Activated T-helper 9 cell treated with anti-CD3 and anti-CD28 coated beads, Interleukin-2, amount 50 U/mL, for 16 hours (primary cell): ENCODE data around the gene SLC7A6.
A peak's percentile ranks its signal among the peaks of the same experiment; 100 is the strongest.

ENCODE experiments used
- DNase-seq: peaks from one replicate; pipeline ENCODE4 v3.0.0-alpha.2; 2020; ENCODE audit warnings: low read depth

SLC7A6 gene

DNA sequence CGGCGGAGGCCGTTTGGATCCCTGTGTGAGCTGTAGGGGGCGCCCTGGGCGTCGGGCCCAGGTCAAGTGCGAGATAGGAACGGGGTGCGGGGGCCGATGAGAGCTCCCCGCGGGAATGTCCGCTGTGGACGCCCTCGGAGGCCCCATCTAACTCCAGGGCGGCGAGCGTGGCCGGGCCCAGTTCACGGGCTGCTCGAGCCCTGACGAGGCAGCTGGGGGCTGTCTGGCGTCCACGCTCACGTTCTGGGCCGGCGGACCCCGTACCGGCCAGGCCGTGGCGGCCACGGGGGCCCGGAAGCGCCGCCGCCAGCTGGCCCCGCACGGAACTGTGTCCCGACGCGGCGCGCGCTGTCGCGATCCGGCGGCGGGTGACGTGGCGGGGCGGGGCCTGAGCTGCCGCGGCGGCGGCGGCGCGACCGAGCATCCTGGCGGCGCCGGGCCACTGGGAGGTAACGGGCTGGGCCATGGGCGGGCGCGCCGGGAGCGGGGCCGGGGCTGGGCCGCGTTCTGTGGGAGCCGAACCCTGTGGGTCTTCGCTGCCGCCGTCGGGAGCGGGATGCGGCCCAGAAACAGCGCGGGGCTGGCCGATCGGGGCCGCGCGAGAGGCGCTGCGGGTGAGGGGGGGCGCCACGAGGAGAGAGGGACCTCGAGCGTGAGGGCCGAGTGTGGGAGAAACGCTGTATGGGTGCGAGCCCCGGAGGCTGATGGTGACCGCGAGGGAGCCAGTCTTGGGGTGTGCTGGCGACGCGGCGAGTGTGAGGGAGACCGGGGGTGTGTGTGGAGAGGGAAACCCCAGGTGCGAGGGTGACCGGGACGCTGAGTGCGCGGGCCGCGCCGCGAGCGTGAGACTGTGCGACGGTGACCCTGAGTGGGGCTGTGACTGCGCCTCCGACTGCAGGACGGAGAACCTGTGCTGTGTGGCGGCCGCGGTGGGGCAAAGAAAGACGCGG is at the start of gene SLC7A6:
Gene SLC7A6, plus strand, starts transcription at position 399 of the 950 bp plus-strand sequence. CDS start 10,201 bp downstream, outside the sequence.
- peak; percentile 80 for DNase-seq

DNA sequence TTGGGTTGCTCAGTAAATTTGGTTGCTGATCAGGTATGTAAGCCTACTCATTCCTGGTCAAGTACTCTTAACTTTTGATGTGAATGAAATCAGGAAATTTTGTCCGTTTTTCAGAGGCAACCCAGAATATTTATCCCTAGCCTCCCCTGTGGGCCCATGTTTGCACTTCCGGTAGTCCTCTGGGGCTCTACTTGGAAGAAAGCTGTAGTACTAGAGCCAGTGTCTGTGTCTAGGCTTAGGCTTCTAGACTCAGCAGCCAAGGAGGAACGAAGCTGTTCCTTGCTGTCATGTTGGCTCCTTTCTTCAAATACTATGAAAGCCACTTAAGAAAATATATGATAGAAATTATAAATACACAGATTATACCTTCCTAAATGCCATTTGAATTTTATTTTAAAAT is 49.6 kb upstream of the SLC7A6 start:
- no peak for DNase-seq

DNA sequence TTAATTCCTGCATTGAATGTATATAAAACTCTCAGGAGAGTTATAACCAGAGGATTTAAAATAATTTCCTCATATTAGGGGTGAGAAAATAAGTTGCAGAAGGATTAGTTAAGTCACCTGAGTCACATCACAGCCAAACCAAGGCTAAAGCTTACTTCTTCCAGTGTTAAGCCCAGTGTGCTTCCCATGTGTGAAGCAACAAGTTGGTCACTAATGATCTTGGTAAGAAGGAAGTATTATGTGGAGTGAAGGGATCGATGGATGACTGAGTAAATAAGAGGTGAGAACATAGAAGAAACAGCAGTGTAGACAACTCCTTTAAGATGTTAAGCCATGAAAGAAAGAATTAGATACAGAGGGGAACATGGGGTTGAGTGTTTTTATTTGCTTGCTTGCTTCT is 49.0 kb upstream of the SLC7A6 start:
- no peak for DNase-seq

DNA sequence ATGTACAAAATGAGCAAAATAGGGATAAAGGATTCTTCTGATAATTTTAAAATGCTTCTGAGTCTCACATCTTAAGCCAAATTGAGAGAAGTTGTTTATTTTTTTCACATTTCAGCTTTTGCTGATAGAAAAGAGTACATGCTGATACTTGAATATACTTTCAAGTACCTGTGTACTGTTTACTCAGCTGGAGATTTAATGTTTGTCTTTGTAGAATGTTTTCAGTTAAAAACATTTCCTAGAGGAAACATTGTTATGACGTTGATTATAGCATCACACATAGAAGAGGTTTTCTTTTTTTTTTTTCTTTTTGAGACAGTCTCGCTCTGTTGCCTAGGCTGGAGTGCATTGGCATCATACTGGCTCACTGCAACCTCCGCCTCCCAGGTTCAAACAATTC is 48.1 kb upstream of the SLC7A6 start:
- DNase-seq = no peak

DNA sequence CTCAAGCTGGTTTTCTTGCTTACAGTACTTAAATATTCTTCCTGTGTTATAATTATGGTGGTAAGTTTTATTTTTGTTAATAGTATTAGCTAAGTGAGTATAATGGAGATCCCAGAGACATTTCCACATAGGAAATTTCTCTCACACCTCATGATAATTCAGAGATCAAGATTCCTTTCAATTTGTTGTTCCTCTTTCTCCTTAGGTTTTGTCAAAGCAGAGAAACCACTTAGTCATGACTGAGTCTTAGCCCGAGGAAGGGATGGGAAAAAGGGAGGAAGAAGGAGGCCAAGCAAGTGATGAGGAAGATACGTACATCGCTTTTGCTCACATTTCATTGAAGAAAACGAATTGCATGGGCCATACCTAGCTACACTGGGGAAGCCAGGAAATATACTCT is 46.8 kb upstream of the SLC7A6 start:
- no peak for DNase-seq

DNA sequence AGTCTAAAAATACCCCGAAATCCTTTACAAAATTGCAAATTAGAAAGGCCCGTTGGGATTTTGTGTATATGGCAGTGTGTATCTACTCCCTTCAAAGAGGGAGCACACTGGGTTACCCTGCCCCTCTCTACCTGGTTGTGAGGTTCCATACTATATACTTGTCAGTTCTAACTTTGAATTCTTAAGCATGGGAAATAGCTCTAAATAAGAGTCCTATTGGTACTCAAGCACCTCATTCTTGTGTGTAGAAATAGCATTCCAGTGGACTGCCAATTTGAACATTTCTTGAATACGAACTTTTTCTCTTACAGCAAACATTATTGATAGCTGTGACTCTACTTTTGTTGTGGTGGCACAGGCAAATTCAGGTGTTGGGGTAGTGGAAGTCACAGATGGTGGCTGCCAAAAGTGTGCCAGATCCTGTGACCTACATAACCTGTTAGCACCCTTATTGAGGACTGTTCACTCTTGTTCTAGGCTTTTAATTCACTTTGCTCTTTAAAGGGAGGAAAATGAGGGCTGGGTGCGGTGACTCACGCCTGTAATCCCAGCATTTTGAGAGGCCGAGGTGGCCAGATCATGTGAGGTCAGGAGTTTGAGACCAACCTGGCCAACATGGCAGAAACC is 44.5 kb upstream of the SLC7A6 start:
- DNase-seq = no peak

DNA sequence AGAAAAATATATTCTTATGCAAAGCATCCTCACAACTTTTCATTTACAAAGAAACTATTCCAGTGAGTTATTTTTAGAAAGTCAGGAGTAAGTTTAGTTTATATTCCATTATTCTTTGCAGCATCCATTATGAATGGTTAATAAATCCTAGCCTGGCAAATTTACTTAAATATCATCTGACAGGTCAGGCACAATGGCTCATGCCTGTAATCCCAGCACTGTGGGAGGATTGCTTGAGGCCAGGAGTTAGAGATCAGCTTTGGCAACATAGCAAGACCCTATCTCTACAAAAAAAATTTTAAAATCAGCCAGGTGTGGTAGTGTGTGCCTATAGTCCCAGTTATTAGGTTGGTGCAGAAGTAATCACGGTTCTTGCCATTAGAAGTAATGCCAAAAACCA is 41.3 kb upstream of the SLC7A6 start:
- no peak for DNase-seq

DNA sequence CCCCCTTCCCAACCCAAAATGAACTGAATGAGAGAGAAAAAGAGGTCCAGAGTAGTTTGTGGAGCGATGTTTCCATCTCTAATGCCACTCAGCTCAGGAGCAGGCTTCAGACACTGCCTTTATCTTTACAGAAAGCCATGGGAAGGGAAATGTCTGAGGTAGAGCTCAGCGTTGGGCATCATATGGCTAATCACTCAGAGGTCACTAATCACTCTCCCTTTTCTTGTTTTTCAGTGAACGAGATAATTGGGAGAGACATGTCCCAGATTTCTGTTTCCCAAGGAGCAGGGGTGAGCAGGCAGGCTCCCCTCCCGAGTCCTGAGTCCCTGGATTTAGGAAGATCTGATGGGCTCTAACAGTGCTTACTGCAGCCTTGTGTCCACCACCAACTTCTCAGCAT is 38.2 kb upstream of the SLC7A6 start:
- DNase-seq = no peak

DNA sequence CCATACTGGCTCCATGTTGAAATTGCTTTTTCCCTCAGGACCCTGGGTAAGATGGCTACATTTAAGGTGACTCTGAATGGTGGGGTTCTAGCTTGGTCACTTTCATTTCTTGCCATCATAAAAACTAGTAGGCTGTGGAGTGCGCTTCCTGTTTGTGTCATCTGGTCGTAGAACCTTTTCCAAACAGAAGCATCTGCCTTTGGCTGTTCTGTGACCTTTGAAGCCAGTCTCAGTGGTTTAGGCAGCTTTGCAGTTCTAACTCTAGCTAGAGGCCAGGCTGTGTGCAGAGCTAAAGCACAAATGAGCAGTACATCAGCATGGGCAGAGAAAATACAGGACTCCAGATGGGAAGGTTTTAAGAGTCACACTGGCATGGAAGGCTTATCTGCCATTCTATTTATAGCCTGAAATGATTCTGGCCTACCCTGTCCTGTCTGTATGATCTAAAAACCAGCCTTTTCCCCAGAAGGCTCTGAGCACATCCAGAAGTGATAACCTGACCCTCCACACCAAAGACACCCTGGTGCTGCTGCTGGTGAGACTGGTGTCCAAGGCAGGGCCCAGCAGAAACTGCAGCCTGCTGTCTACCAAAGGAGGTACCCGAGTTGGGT is 37.0 kb upstream of the SLC7A6 start:
- DNase-seq = no peak

DNA sequence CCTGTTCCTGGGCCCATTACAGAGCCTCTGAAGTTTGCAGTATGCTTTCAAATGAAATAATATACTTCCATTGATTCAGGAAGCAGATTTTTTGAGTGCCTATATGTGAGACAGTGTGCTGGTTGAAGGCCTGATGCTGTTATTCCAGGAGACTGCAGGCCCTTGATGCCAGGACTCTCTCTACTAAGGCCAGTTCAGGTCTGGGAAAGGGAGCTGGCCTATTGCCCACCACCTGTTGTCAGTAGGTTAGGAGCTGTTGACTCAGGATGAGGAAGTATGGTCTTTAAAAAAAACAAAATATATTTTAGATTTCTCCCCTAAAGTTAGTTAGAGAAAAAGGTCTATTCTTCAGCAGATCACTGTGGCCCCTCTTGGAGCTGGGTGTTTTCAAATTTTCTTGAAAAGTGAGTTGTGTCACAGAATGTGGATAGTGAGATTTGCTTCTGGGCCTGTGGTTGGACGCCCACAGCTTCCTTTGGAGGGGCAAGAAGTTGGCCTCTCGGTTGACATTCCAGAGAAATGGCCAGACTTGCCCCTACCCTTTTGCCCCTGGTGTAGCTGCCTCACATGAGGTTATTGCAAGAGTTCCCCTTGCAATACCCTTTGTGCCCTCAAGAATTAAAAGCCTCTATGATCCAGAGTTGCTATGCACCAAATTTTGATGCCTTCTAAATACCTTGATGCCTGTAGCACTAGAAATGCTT is 36.3 kb upstream of the SLC7A6 start:
- DNase-seq = no peak

DNA sequence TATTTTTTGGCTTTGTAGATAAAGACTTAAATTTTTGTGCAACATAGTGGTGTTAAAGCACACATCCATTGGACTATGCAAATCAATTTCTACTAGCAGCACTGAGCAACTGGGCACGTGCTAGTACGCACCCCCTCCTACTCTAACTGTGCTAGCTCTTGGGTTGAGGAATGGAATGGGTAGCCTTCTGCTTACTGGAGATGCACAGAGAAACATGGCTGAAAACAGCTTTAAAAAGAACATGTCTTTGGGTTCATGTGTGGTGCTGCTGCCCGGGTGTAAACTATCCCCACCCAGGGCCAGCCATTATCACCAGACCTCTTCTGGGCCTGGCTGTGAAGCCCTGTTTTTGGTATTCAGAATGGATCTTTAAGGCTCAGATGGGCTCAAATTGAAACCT is 35.7 kb upstream of the SLC7A6 start:
- DNase-seq = no peak

DNA sequence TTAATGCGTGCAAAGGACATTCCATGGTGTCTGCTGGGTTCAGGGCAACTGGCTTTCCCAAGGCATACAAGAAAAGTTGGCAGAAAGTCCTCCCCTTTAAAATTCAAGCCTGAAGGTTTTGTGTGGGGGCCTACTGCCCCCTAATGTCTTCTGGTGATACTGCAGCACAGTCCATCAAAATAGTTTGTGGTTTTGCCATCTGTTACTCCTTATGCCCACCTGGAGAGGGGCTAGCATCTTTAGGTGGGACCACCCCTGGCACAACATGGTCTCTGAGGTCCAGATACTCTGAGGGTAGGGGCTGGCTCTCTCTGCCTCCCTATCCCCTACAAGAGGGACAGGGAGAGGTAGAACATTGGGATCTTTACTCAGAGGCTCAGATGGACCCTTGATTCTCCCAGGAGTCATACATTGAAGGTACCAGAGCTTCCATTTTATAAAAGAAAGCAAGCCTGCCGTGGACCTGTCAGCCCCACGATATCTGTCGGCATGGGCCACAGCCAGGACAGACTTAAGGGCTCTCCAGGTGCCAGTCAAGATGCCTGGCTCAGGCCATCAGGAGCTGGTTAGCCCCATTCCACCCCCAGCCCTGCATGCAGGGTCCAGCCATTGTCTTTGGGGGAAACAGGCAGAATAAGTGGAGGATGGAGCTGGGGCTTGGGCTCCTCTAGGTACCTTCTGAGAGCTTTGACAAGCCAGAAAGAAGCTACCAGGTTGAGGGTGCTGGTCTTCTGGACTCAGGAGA is 34.7 kb upstream of the SLC7A6 start:
- DNase-seq = peak; percentile 23

DNA sequence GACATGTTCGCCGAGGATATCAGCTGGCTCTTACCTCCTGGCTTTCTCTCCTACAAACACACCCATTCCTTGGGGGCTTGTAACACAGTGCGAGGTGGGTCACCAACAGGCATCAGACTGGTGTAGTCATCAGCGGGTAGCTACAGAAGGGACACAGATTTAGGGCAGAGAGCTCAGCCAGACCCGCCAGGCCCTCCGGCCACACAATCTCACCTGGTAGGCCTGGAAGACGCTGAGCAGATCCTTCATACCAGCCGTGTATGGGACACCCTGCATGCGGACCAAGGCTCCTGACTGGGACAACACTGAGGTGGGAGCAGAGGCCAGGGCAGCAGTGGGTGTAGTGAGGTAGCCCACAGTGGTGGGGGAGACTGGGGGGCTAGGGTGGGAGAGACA is 34.2 kb upstream of the SLC7A6 start:
- DNase-seq = no peak

DNA sequence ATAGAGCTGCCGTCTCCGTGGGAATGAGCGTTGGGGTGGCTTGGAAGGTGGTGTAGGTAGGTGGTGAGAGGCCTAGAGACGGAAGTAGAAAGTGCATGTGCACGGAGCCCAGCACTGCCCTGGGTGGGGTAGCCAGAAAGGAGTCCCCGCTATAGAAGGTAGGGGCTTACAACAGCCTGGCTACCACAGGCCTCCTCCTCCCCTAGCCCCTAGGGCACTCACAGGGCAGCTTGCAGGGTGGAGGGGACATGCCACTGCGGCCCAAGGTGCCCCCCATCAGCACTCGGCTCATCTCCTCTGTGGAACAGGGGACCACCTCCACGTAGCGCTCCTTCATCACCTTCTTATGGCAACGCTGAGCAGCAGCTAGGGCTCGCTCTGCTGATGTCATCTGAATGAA is 33.4 kb upstream of the SLC7A6 start:
- no peak for DNase-seq

DNA sequence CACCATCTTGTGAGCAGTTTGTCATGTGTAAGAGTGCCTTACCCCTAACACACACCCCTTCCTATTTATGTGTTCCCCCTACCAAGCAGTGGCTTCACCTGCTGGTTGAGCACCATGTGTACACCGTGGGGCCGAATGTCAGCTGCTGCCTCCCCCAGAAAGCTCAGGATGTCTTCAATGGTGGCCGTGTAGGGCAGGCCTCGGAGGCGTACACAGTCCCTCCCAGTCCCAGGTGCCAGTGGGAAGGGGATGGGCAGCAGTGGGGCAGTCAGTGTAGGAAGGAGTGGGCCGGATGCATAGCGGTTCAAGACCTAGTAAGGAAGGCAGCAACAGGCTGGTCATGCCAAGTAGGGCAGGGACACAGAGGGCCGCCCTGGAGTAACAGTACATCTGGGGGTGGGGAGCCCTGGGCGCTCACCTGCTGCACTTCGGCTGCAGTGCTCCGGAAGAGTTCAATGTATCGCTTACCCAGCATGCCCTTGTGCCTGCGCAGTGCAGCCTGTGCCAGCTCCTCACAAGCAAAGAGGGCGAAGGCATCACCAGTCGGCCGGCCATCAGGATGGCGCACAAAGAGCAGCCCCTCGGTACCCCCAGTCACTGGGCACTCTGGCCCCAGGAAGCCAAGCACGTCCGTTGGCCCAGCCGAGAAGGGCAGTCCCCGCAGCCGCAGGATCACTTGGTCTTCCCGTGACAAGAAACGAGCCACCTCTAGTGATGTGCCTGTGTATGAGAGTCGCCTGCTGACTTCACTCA is 32.8 kb upstream of the SLC7A6 start:
- no peak for DNase-seq

DNA sequence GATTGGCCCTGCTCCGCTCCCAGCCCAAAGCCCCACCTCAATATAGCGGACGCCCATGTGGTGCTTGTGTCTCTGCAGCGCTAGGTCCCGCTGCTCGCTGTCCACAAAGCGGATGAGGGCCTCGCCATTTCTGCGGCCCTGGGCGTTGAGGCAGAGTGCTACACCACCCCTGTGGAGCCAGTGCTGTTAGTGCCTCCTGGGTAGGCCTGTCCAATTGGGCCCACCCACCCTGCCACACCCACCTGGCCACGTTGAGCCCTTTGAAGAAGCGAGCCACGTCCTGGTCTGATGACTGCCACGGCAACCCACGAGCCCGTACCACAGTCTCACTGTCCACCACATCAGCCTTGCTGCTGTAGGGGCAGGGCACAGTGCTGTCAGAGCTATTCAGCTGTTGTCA is 32.0 kb upstream of the SLC7A6 start:
- no peak for DNase-seq

DNA sequence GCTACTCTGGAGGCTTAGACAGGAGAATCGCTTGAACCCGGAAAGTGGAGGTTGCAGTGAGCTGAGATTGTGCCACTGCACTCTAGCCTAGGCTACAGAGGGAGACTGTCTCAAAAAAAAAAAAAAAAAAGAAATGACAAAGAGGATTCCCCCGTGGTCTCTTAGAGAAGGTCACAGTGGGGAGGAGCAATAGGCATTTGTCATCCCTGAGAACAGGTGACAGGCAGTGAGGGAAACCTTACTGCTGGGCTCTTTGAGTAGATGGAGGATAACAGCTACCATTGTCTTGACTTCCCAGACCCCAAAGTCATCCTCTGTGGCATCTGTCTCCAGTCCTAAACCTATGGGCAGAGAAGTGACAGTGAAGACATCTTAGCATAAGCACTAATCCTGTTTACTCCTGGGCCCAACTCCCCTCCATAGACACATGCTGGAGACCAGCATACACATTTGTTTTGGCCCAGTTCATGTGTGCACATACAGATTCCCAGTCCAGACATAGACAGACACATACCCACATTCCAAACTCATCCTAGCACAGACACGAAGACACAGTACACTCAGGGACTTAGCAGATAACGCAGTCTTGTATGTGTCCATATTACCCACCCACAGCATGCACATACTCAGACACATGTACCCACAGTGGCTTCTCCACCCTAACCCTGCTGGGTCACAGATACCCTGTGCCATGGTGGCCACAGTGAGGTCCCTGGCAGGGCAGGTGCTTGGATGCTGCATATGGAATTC is 31.1 kb upstream of the SLC7A6 start:
- no peak for DNase-seq

DNA sequence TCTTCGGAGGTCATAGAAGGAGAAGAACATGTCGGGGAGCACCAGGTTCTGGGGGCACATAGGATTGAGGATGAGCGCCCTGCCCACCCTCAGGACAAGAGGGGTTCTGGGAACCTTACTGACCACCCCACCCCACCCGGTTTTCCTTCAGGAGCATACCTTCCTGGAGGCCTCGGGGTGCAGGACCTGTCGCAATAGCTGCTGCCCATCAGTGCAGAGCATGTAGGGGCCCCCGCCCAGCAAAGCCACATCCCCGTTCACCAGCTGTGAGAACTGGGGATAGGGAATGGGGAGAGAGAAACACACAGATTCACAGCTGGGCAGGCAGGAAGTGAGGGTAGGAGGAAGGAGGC is 30.5 kb upstream of the SLC7A6 start:
- no peak for DNase-seq

DNA sequence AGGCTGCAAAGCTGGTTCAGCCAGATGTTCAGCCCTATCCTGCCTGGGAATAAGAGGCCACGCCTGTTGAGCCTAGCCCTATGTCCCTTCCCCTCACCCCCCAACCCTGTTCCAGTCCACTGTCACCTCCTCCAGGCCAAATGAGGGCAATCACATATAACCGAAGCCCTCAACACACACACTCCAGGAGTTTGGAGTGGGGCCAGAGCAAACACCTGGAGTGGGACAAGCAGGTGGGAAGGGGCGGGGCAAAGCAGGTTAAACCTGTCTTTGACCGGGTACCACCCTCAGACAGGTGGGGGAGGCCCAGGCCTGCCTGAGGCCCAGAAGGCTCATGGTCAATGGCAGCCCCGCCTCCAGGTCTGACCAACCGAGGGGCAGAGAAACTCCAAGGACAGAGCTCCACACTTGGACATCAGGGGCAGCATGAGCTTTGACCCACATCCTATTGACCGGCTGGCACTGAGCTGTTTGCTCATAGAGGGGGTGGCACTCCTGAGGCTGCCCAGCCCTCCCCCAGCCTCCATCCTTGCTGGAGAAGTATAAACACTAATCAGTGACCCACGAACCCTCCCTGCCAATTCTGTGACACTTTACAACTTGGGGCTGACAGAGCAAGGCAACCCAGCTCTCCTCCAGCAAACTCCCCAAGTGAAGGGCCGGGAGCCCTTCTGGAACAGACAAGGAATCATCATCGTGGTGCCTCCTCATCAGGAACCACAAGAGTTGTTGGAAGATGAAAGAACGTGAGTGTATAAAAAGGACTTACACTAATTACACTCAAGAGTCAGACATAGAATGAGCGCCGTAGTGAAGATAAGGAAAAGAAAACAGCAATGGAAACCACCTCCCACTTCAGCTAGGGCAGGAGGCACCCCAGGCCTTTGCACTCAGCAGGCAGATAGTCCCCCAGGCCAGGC is 29.9 kb upstream of the SLC7A6 start:
- DNase-seq = no peak
